NT2/D1 (cell line): ENCODE results near the gene ARRB2.
"Not testable (repeated sequence)": the region's sequence is repeated elsewhere in the genome, so short reads cannot be mapped to it uniquely, and the experiment has no call there.

Experiments
- DNase-seq: peaks from one replicate; pipeline ENCODE4 v3.0.0-alpha.2; 2011; ENCODE audit warnings: low read depth, low spot score
- H3K27me3 ChIP-seq: 2 replicates; pipeline ENCODE4 v1.6.0; 2011; ENCODE audit warnings: mild to moderate bottlenecking; ENCODE audit not compliant: insufficient read length, insufficient read depth
- H3K36me3 ChIP-seq: 2 replicates; pipeline ENCODE4 v1.6.1; 2011; ENCODE audit warnings: mild to moderate bottlenecking, low read length, mixed read lengths; ENCODE audit not compliant: insufficient read depth, insufficient read length
- H3K4me1 ChIP-seq: 2 replicates; pipeline ENCODE4 v1.5.1; 2011; ENCODE audit not compliant: insufficient read depth, insufficient read length
- H3K4me3 ChIP-seq: 2 replicates; pipeline ENCODE4 v1.5.1; 2011; ENCODE audit warnings: low read depth; ENCODE audit not compliant: insufficient read length
- H3K9ac ChIP-seq: 2 replicates; pipeline ENCODE4 v1.6.0; 2011; ENCODE audit warnings: low read depth; ENCODE audit not compliant: insufficient read length
- H3K9me3 ChIP-seq: 2 replicates; pipeline ENCODE4 v1.5.1; 2011; ENCODE audit warnings: mild to moderate bottlenecking, low read length; ENCODE audit not compliant: insufficient read depth
- SUZ12 ChIP-seq: IDR thresholded peaks from 2 replicates; pipeline ENCODE4 v1.6.1; 2011; ENCODE audit not compliant: insufficient read length, insufficient read depth; ENCODE audit errors: extremely low read depth
- YY1 ChIP-seq: IDR thresholded peaks from 2 replicates; pipeline ENCODE4 v1.6.1; 2011; ENCODE audit not compliant: insufficient read length, insufficient read depth
- ZNF274 ChIP-seq: IDR thresholded peaks from 2 replicates; pipeline ENCODE4 v1.6.1; 2011; ENCODE audit warnings: mild to moderate bottlenecking, low read depth, low read length

Gene ARRB2

DNA sequence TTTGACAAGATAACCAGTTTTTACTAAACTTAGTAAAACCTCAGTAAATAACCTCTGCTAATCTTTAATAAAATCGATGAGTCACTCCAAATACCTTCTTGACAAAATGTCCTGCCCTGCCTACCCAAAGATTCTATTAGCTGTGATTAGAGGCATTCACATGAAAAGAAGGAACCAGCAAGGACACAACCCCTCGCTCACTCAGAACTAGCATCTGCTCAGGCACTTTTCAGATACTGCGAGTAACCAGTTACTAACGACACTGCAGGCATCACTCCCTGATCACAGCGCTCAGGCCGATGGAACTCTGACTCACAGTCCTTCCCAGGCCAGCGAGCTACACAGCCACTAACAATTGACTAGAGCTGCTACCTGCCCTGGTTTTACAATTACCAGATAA, 30.8 kb upstream of the ARRB2 start:
- TF ChIP-seq ZNF274 (no peak), YY1 (no peak), SUZ12 (no peak)
- H3K9me3 ChIP-seq = no peaks in the 10 kb centered on the region
- no peak overlapping the region for H3K4me3 ChIP-seq
- no peaks in the 10 kb centered on the region for H3K4me1 ChIP-seq
- H3K36me3 ChIP-seq = peaks cover 63% of the 10 kb centered on the region
- peak overlapping the region; percentile 16 for H3K9ac ChIP-seq
- H3K27me3 ChIP-seq = no peaks in the 10 kb centered on the region
- peak; percentile 8 for DNase-seq

DNA sequence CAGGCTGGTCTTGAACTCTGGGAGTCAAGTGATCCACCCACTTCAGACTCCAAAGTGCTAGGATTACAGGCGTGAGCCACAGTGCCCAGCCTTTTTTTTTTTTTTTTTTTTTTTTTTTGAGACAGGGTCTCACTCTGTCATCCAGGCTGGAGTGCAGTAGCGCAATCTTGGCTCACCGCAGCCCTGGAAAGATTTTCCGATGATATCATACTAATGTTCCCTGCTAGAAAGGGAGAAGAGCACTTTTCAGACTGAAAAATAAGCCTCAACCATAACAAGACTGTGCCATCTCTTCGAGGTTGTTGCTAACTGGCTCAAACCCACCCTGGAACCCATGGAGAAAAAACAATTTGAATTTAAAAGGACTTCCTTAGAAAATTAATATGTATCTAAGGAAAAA, 26.7 kb upstream of the ARRB2 start:
- H3K4me1 ChIP-seq, H3K9ac ChIP-seq, DNase-seq, H3K9me3 ChIP-seq, H3K27me3 ChIP-seq, H3K4me3 ChIP-seq: not testable (repeated sequence)
- H3K36me3 ChIP-seq = peaks cover 45% of the 10 kb centered on the region

DNA sequence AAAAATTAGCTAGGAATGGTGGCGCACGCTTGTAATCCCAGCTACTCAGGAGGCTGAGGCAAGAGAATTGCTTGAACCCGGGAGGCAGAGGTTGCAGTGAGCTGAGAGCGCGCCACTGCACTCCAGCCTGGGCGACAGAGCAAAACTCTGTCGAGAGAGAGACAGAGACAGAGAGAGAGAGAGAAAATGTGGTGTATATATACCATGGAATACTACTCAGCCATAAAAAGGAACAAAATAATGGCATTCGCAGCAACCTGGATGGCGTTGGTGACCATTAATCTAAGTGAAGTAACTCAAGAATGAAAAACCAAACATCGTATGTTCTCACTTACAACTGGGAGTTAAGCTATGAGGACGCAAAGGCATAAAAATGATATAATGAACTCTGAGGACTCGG, 20.6 kb upstream of the ARRB2 start:
- DNase-seq, H3K9me3 ChIP-seq, H3K9ac ChIP-seq, H3K4me3 ChIP-seq, H3K27me3 ChIP-seq, H3K4me1 ChIP-seq: not testable (repeated sequence)
- peaks cover 49% of the 10 kb centered on the region for H3K36me3 ChIP-seq

DNA sequence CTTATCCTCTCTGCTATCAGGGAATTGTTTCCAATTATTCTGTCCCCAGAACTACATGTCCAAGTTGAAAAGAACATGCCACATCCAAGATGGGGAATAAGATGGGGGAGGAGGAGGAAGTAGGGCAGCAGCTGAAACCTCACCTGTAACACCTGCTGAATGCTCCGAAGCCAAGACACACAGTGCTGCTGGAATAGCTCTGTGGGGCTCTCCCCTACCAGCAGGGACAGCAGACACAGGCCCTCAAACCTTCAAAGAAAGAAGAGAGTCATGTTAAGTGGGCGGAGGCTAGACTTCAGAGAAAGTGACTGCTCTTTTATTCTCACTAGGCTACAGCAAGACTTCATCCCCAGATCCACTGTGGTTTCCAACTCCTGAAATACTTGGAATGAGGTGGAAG, 19.7 kb upstream of the ARRB2 start:
- Histone ChIP-seq H3K4me1 (peaks cover 1% of the 10 kb centered on the region), H3K36me3 (peaks cover 41% of the 10 kb centered on the region), H3K9ac (no peak overlapping the region), H3K4me3 (no peak overlapping the region), H3K9me3 (no peaks in the 10 kb centered on the region), H3K27me3 (no peaks in the 10 kb centered on the region)
- no peak for DNase-seq
- TF ChIP-seq YY1 (no peak), ZNF274 (no peak), SUZ12 (no peak)

DNA sequence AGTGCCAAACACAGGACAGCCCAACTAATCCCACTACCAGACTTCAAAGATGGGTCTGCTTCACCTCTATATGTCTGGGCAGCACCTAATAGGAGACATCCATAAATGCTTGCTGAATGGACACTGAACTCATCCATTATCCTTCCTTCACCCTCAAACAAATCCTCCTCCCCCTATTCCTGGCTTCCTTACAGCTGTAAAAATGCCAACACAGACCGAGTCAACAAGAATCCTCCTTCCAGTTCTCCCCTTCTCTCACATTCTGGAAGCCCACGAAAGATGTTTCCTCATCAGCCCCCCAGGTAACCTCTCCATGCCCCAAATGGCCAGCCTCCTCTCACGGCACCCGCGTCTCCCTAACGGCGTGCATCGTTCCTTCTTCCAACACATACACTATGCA, 18.7 kb upstream of the ARRB2 start:
- Histone ChIP-seq H3K27me3 (no peaks in the 10 kb centered on the region), H3K4me3 (no peak overlapping the region), H3K9ac (no peak overlapping the region), H3K36me3 (peaks cover 48% of the 10 kb centered on the region), H3K9me3 (no peaks in the 10 kb centered on the region), H3K4me1 (peaks cover 1% of the 10 kb centered on the region)
- no peak for DNase-seq
- TF ChIP-seq ZNF274 (no peak), SUZ12 (no peak), YY1 (no peak)

DNA sequence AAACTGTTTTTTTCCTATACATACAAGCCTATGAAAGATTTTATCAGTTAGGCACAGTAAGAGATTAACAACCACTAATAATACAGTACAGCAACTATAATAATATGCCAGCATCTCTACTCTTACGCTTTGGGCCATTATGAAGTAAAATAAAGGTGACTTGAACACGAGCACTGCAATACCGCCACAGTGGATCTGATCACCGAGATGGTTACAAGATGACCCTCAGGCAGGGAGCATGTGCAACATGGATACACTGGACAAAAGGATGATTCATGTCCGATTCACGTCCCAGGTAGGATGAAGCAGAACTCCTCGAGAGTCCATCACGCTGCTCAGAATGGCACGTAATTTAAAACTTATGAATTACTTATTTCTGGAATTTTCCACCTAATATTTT, 17.0 kb upstream of the ARRB2 start:
- peaks cover 55% of the 10 kb centered on the region for H3K36me3 ChIP-seq
- TF ChIP-seq SUZ12 = no peak
- TF ChIP-seq ZNF274 = no peak
- no peak for TF ChIP-seq YY1
- no peak overlapping the region for H3K4me3 ChIP-seq
- DNase-seq = no peak
- peaks cover 1% of the 10 kb centered on the region for H3K4me1 ChIP-seq
- no peaks in the 10 kb centered on the region for H3K27me3 ChIP-seq
- no peak overlapping the region for H3K9ac ChIP-seq
- H3K9me3 ChIP-seq = no peaks in the 10 kb centered on the region

DNA sequence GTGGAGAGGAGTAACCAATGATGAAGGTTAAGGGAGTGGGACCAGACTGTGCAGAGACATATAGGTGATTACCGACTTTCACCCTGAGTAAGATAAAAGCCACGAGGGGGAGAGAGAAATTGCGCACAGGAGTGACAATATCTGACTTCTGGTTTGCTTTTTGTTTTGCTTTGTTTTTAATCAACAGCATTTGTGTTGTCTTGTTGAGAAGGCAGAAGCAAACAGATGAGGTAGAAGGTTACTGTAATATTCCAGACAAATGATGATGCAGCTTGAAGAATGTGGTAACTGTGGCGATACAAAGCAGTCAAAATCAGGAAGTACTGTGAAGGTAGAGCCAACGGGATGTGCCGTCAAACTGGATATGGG, 14.0 kb upstream of the ARRB2 start:
- Histone ChIP-seq H3K27me3 (no peaks in the 10 kb centered on the region), H3K36me3 (peaks cover 38% of the 10 kb centered on the region), H3K4me1 (peaks cover 1% of the 10 kb centered on the region), H3K4me3 (no peak overlapping the region), H3K9ac (no peak overlapping the region), H3K9me3 (no peaks in the 10 kb centered on the region)
- DNase-seq = no peak
- TF ChIP-seq ZNF274 (no peak), YY1 (no peak), SUZ12 (no peak)

DNA sequence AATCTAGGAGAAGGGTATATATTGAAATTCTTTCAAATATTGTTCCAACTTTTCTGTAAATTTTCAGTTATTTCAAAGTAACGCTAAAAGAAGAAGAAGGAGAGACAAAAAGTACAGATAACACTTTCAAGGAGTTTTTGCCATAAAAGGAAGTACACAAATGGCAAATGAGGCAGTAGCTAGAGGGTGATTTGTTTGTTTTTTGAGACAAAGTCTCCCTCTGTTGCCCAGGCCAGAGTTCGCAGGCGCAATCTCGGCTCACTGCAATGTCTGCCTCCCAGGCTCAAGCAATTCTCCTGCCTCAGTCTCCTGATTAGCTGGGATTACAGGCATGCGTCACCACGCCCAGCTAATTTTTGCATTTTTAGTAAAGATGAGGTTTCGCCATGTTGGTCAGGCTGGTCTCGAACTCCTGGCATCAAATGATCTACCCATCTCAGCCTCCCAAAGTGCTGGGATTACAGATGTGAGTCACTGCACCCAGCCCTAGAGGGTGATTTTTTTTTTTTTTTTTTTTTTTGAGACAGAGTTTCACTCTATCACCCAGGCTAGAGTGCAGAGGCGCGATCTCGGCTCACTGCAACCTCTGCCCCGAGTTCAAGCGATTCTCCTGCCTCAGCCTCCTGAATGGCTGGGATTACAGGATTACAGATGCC, 10.9 kb upstream of the ARRB2 start:
- H3K9me3 ChIP-seq, H3K4me3 ChIP-seq, H3K27me3 ChIP-seq, H3K4me1 ChIP-seq, H3K9ac ChIP-seq, DNase-seq: not testable (repeated sequence)
- H3K36me3 ChIP-seq = peaks cover 26% of the 10 kb centered on the region
